UCSD-AML1 (cell line): ENCODE results near the gene GPC1.

Experiments used
- DNase-seq: peaks from one replicate; lab custom pipeline; 2025; ENCODE audit not compliant: unreplicated experiment; lab: John Stamatoyannopoulos, UW

GPC1 gene

GRCh38 chr2:240411261-240412160 is 24.0 kb upstream of the GPC1 start:
- DNase-seq: no peak

- no peak for DNase-seq
Measured at GRCh38 chr2:240412211-240412861, 23.1 kb upstream of the GPC1 start.

GRCh38 chr2:240412975-240413812 is 22.3 kb upstream of the GPC1 start:
- no peak for DNase-seq

GRCh38 chr2:240413813-240414429 is 21.5 kb upstream of the GPC1 start:
- no peak for DNase-seq

- no peak for DNase-seq
Measured at GRCh38 chr2:240416821-240417220, 18.6 kb upstream of the GPC1 start.

- no peak for DNase-seq
Measured at GRCh38 chr2:240418311-240418710, 17.2 kb upstream of the GPC1 start.

GRCh38 chr2:240419271-240419670 is 16.2 kb upstream of the GPC1 start:
- DNase-seq: no peak

- no peak for DNase-seq
Measured at GRCh38 chr2:240419723-240420122, 15.7 kb upstream of the GPC1 start.

GRCh38 chr2:240420206-240421104 is 15.0 kb upstream of the GPC1 start:
- DNase-seq: no peak

- no peak for DNase-seq
Measured at GRCh38 chr2:240421381-240421780, 14.1 kb upstream of the GPC1 start.

- DNase-seq: no peak
Measured at GRCh38 chr2:240422658-240423329, 12.7 kb upstream of the GPC1 start.

GRCh38 chr2:240423788-240424191 is 11.7 kb upstream of the GPC1 start:
- DNase-seq: no peak

GRCh38 chr2:240424341-240425235 is 10.9 kb upstream of the GPC1 start:
- no peak for DNase-seq

GRCh38 chr2:240425236-240425615 is 10.2 kb upstream of the GPC1 start:
- DNase-seq: no peak

- DNase-seq: no peak
Measured at GRCh38 chr2:240425697-240426096, 9.8 kb upstream of the GPC1 start.

- DNase-seq: no peak
Measured at GRCh38 chr2:240426845-240427721, 8.4 kb upstream of the GPC1 start.

- no peak for DNase-seq
Measured at GRCh38 chr2:240427729-240428128, 7.7 kb upstream of the GPC1 start.

GRCh38 chr2:240428245-240428644 is 7.2 kb upstream of the GPC1 start:
- DNase-seq: no peak
